Frontal cortex (tissue), 4 donors: ENCODE results near the gene LIMS2. TPM values are rescaled to one million over a fixed set of nuclear protein-coding genes. Genes with fewer than 3 reads are reported as not detected.

ENCODE experiments used
- DNase-seq, 2 donors: peaks; one replicate each; pipeline ENCODE4 v3.0.0; 2012; ENCODE audit warnings: low spot score in 2 of 2
- FAIRE-seq: peaks from 2 replicates; lab custom pipeline; 2012; peaks lifted over from hg19 to GRCh38; lab: Jason Lieb, UNC
- total RNA-seq: library from RNA; depleted of rRNA; stranded (reverse); fragments of >200 nt; gene quantifications from one replicate; pipeline ENCODE4 v1.2.3, GENCODE V29; 2014
- donor health status: control.
- donor health status: control.
- donor health status: control.

LIMS2 gene
- total RNA-seq, 1 donor from 2014 or later: 1.2 TPM

DNA sequence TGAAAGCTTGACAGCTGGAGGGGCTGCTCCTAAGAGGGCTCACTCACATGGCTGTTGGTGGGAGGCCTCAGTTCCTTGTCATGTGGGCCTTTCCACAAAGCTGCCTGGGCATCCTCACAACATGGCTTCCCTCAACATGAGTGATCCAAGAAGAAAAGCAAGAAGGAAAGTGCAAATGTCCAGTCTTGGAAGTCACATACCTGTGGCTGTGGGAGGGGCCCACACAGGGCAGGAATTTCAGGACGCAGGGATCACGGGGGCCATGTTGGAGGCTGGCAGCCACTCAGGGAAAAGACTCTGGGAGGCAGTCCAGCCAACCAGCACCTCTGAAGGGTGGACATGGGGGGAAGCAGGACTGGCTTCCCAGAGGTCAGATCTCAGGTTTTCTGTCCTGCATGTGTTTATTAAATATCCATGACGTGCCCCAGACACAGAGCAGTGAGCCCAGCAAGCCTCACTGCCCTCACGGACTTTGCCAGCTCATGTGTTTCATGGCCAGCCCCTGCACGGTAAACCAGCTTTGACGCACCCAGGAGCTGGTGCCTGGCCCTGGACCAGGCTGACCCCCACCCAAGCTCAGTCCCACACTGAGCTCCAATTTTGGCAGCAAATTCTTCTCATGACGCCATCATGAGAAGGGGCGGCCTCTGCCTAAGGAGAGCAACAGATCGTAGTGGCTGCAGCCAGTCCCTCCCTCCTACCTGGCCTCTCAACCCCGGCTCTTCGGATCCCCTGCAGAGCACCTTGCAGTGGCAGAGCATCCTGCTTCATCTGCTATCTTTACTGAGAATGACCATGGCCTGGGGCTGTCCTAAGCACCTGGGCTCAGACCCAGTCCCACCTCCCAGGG, 64.0 kb downstream of the LIMS2 start:
- FAIRE-seq (no peak), DNase-seq (no peak)

- FAIRE-seq: no peak
- DNase-seq: no peak
Observed at GRCh38 chr2:127610561-127610960, 64.8 kb downstream of the LIMS2 start.

GRCh38 chr2:127609818-127610217, 65.5 kb downstream of the LIMS2 start:
- DNase-seq: no peak
- no peak for FAIRE-seq

DNA sequence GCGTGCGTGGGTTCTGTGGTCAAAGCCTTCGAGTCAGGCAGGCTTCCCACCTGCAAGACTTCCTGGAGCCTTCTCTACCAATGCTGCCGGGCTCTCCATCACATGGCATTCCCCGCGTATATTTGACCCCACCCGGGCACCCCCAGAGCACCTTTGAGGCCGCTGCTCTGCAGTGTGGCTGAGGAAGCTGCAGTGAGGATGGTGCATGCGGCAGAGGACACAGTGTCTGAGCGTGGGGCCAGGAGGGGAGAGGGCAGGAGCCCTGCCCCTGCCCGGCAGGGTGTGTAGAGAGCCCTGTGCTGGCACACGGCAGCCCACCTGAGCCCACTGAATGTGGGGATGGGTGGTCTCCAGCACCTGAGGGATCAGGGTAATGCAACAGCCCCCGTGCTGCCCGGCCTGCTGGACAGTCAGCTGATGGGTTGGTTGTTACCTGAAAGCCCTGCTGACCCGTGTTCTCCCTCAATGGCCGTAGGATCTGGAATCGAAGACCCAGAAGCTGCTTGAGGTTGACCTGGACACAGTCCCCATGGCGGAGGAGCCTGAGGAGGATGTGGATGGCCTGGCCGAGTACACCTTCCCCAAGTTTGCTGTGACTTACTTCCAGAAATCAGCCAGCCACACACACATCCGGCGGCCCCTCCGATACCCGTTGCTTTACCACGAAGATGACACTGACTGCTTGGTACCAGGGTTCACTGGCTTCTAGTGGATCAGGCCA, 66.1 kb downstream of the LIMS2 start:
- DNase-seq: no peak
- no peak for FAIRE-seq

DNA sequence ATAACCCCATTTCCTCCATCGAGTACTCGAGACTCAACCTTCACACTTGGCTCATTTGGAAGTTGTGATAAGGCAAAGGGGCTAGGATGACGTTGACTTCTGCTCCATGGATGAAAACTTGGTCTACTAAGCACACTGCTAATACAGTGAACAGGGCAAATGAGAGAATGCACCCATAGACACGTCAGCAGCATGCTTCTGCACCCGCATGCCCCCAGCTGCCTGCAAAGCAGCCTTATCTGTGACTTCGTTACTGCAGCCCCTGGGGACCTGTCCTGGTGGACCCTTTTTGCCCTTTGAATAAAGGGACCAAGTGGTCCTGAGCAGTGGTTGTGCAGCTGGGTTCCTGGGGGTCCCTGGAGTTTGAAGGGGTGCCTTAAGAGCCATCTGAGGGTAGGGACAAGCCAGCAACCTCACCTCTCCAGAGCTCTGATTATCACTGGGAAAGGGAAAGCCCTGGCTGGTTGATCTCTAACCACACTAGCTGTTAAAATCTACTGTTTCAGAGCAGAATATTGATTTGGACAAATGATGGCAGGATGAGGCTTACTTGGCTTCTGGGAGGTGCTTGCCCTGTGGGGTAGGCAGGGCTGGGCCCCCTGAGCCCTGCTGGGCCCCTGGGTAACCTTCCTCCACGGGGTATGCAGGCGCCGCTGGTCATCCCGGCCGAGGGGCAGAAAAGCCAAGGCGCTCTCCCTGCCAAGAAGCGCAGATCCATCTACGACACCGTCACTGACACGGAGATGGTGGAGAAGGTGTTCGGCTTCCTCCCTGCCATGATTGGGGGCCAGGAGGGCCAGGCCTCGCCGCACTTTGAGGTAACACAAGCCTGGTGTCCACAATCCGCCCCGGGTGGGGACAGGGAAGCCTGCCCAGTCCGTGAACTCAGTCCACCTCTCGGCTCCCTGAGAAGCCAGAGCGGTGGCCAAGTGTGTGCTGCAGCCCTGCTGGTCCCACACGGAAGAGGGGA, 67.0 kb downstream of the LIMS2 start:
- DNase-seq (no peak), FAIRE-seq (no peak)

DNA sequence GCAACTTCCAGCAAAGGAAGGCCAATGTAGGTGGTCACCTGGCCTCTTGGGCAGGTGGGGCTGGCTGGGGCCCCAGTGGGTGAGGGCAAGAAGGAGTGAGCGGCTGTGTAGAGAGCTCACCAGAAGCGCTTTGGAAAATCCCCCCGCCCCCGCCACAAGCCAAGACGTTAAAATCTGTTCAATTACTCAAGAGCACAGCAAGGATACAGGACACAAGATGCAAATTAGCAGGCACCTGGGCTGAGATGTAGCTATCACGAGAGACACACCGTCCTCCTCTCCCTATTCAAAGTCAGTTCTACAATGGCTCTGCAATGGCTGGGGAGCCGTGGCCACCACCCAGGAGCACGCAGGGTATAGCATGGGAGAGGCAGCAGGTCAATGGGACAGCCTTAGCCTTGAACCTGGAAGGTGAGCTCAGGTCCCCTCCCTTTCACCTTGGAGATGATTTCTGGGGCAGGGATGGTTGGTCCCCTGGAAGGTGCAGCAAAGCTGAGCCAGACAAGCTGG, 67.9 kb downstream of the LIMS2 start:
- FAIRE-seq (no peak), DNase-seq (no peak)

DNA sequence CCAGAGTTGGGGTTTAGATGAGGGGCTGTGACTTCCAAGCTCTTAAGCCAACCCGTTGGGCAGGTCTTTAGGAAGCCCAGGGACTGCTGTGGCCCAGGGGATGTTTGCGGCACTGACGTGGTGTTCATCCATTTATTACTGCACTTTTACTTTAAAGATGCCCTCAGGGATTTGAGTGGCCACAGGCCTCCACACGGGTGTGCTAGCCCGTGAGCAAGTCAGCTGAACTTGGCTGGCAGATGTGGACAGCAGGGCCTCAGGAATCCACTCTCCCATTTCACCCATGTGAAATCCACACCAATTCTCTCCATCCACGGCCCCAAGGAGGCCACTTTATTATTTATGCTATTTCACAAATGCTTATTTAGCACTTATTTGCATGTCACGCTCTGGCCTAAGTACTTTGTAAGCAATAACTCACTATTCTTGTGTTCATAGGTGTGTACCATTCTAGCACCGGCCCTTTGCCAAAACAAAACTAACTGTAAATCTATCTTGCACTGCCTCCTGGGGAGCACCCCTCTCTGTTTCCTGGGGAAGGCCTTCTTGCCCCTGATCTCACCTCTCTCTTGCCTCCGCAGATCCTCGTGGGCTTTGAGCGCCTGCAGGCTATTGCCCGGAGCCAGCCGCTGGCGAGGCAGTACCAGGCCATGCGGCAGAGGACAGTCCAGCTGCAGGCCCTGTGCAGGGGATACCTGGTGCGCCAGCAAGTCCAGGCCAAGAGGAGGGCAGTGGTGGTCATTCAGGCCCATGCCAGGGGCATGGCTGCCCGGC, 68.5 kb downstream of the LIMS2 start:
- DNase-seq (no peak), FAIRE-seq (no peak)

- FAIRE-seq (no peak), DNase-seq (no peak)
Observed at GRCh38 chr2:127605691-127606263, 69.6 kb downstream of the LIMS2 start.

- no peak for FAIRE-seq
- DNase-seq: no peak
Observed at GRCh38 chr2:127604986-127605385, 70.3 kb downstream of the LIMS2 start.

GRCh38 chr2:127599211-127599610, 76.1 kb downstream of the LIMS2 start:
- no peak for FAIRE-seq
- no peak for DNase-seq

- no peak for FAIRE-seq
- DNase-seq: no peak
Observed at GRCh38 chr2:127598711-127599110, 76.6 kb downstream of the LIMS2 start.

DNA sequence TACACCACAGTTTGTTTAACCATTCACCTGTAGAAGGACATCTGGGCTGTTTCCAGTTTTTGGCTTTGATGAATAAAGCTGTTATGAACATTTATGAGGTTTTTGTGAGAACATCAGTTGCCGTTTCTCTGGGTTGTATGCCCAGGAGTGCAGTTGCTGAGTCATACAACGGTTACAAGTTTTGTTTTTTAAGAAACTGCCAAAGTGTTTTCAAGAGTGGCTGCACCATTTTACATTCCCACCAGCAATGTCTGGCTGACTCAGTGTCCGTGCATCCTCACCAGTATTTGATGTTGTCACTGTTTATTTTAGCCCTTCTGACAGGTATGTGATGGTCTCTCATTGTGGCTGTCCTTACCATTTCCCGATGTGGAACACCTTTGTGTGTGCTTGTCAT, 77.3 kb downstream of the LIMS2 start:
- DNase-seq (no peak), FAIRE-seq (no peak)

GRCh38 chr2:127597046-127597983, 78.0 kb downstream of the LIMS2 start:
- FAIRE-seq (no peak), DNase-seq (no peak)

- FAIRE-seq: no peak
- DNase-seq: no peak
Observed at GRCh38 chr2:127596311-127597045, 78.9 kb downstream of the LIMS2 start.

DNA sequence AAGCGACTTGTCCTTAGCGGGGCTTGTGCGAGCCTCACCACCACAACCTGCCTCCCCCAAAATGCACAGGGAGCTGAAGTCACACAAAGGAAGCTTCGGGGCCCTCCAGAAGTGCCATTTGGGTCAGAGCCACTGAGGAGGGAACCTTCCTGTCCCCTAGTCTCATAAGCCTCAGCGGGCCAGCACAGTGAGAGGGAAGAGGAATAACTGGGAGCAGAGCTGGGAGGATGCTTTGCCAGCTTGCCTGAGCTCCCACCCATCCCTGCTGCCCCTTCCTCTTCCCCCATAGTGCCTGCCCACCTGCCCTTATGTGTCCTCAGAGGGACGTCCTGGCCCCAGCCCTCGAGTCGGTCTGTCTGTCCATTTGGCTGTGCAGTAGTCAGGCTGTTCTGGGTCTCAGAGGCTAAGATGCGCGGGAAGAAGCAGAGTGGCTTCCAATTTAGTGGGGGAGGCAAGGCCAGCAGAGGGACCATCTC, 81.2 kb downstream of the LIMS2 start:
- FAIRE-seq (no peak), DNase-seq (no peak)

- FAIRE-seq (no peak), DNase-seq (no peak)
Observed at GRCh38 chr2:127593228-127594115, 81.9 kb downstream of the LIMS2 start.
